ENCODE measurements around the gene SELENON. TPM values are rescaled to one million over a fixed set of nuclear protein-coding genes. Genes with fewer than 3 reads are reported as not detected.
A peak's percentile ranks its signal among the peaks of the same experiment; 100 is the strongest.

The SELENON gene
- total and polyA plus RNA-seq, 2 of the 13 experiments (the other 11 are each of a cell fraction or from before 2014, with no cell fraction given), result 3.8 to 8.0 TPM

DNA sequence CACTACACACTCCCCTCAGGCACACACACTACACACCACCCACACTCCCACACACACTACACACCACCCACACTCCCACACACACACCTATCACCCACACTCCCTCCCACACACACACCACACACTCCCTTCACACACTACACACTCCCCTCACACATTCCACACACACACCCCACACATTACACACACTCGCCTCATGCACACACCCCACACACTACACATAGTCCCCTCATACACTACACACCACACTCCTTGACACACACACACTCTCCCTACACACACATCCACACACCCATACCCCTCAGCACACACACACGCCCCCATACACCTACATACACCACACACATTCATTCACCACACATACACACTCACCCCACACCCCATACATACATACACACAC, 31.0 kb upstream of the SELENON start:
- Histone ChIP-seq H3K4me3 (replicated peaks in 1 of 3; ENCODE audit: insufficient read depth in 1 of 3, low read depth in 2 of 3, low read length in 3 of 3) (no peak overlapping the region), H4K20me1 (ENCODE audit: insufficient read depth, low read length) (no peaks in the 10 kb centered on the region), H3K9ac (ENCODE audit: insufficient read depth, low read depth, low read length) (no peak overlapping the region), H3K79me2 (ENCODE audit: insufficient read depth, low read length) (no peaks in the 10 kb centered on the region), H3K4me2 (ENCODE audit: low read depth, low read length) (no peak overlapping the region), H3K27me3 (ENCODE audit: control insufficient read depth in 1 of 2, insufficient read depth in 2 of 2, low read length in 2 of 2) (peaks cover 7 to 19% of the 10 kb centered on the region in 2 experiments), H2AFZ (ENCODE audit: low read length) (no peak overlapping the region), H3K27ac (ENCODE audit: extremely low read length, insufficient read depth, low read length) (no peak overlapping the region), H3K4me1 (ENCODE audit: insufficient read depth, low read length) (peaks cover 43% of the 10 kb centered on the region), H3K9me3 (ENCODE audit: low read length) (no peaks in the 10 kb centered on the region), H3K36me3 (replicated peaks in 1 of 2; ENCODE audit: control insufficient read depth in 1 of 2, insufficient read depth in 2 of 2, low read length in 2 of 2) (no peaks in the 10 kb centered on the region)
- TF ChIP-seq RBM22 (optimal IDR thresholded peaks at IDR 0.05; ENCODE audit: low read length) (no peak), IKZF1 (IDR thresholded peaks at IDR 0.05) (0 out of 2 replicates have a peak, but pooled peaks have one; percentile 32)
- TF ChIP-seq, protein P1, sequence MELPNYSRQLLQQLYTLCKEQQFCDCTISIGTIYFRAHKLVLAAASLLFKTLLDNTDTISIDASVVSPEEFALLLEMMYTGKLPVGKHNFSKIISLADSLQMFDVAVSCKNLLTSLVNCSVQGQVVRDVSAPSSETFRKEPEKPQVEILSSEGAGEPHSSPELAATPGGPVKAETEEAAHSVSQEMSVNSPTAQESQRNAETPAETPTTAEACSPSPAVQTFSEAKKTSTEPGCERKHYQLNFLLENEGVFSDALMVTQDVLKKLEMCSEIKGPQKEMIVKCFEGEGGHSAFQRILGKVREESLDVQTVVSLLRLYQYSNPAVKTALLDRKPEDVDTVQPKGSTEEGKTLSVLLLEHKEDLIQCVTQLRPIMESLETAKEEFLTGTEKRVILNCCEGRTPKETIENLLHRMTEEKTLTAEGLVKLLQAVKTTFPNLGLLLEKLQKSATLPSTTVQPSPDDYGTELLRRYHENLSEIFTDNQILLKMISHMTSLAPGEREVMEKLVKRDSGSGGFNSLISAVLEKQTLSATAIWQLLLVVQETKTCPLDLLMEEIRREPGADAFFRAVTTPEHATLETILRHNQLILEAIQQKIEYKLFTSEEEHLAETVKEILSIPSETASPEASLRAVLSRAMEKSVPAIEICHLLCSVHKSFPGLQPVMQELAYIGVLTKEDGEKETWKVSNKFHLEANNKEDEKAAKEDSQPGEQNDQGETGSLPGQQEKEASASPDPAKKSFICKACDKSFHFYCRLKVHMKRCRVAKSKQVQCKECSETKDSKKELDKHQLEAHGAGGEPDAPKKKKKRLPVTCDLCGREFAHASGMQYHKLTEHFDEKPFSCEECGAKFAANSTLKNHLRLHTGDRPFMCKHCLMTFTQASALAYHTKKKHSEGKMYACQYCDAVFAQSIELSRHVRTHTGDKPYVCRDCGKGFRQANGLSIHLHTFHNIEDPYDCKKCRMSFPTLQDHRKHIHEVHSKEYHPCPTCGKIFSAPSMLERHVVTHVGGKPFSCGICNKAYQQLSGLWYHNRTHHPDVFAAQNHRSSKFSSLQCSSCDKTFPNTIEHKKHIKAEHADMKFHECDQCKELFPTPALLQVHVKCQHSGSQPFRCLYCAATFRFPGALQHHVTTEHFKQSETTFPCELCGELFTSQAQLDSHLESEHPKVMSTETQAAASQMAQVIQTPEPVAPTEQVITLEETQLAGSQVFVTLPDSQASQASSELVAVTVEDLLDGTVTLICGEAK (IDR thresholded peaks at IDR 0.05), result 0 out of 2 replicates have a peak, but pooled peaks have one; percentile 0
- TF ChIP-seq, protein P1 (CRISPR knock-in tag; IDR thresholded peaks at IDR 0.05), result no peak
- TF ChIP-seq, protein P2, sequence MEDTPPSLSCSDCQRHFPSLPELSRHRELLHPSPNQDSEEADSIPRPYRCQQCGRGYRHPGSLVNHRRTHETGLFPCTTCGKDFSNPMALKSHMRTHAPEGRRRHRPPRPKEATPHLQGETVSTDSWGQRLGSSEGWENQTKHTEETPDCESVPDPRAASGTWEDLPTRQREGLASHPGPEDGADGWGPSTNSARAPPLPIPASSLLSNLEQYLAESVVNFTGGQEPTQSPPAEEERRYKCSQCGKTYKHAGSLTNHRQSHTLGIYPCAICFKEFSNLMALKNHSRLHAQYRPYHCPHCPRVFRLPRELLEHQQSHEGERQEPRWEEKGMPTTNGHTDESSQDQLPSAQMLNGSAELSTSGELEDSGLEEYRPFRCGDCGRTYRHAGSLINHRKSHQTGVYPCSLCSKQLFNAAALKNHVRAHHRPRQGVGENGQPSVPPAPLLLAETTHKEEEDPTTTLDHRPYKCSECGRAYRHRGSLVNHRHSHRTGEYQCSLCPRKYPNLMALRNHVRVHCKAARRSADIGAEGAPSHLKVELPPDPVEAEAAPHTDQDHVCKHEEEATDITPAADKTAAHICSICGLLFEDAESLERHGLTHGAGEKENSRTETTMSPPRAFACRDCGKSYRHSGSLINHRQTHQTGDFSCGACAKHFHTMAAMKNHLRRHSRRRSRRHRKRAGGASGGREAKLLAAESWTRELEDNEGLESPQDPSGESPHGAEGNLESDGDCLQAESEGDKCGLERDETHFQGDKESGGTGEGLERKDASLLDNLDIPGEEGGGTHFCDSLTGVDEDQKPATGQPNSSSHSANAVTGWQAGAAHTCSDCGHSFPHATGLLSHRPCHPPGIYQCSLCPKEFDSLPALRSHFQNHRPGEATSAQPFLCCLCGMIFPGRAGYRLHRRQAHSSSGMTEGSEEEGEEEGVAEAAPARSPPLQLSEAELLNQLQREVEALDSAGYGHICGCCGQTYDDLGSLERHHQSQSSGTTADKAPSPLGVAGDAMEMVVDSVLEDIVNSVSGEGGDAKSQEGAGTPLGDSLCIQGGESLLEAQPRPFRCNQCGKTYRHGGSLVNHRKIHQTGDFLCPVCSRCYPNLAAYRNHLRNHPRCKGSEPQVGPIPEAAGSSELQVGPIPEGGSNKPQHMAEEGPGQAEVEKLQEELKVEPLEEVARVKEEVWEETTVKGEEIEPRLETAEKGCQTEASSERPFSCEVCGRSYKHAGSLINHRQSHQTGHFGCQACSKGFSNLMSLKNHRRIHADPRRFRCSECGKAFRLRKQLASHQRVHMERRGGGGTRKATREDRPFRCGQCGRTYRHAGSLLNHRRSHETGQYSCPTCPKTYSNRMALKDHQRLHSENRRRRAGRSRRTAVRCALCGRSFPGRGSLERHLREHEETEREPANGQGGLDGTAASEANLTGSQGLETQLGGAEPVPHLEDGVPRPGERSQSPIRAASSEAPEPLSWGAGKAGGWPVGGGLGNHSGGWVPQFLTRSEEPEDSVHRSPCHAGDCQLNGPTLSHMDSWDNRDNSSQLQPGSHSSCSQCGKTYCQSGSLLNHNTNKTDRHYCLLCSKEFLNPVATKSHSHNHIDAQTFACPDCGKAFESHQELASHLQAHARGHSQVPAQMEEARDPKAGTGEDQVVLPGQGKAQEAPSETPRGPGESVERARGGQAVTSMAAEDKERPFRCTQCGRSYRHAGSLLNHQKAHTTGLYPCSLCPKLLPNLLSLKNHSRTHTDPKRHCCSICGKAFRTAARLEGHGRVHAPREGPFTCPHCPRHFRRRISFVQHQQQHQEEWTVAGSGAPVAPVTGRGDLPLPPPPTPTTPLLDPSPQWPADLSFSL (CRISPR knock-in tag; IDR thresholded peaks at IDR 0.05), result peak; percentile 74; the same call in 1 of the 2 replicates
- intact Hi-C loops (cut with micrococcal nuclease; ENCODE audit: unreplicated experiment), result no loop called here
- POLR2A ChIA-PET, result no interaction called here
- 45% methylated on average over 2 of the region's 2 CpGs for WGBS (ENCODE audit: low lambda C conversion rate)
- no peak for DNase-seq (ENCODE audit: low spot score)
- in situ Hi-C loops (cut with HindIII; ENCODE audit: extremely low pct_ligation_motif_present, low pct_unique_long_range_greater_than_20kb), result no loop called here
- FAIRE-seq, result no peak
- BruUV-seq (replicated peaks), result no TSS peak
- CTCF ChIA-PET (ENCODE audit: low intra/inter-chr PET ratio, low total read pairs), result no interaction called here
- no peak for ATAC-seq
